GM12878 (cell line): Measurements from ENCODE around the gene USH2A. TPM values are rescaled to one million over a fixed set of nuclear protein-coding genes. Genes with fewer than 3 reads are reported as not detected.

ENCODE experiments used
- ATAC-seq: fragments of 200-7000 bp; cut with Tn5 transposase; 3 replicates; pipeline ENCODE4 v1.9.1; 2020; ENCODE audit warnings: mild to moderate bottlenecking, moderate library complexity
- BruUV-seq: library from RNA; stranded (reverse); fragments of 400-500 nt; replicated peaks from 2 replicates; lab custom pipeline; 2021; lab: Mats Ljungman, UMichigan
- CTCF ChIA-PET: fragments of 300-600 bp; sonication (Branson Sonifier 250); formaldehyde crosslinking; extraction: SDS; loops from one replicate; lab custom pipeline; 2021; ENCODE audit warnings: inconsistent platforms; lab: Yijun Ruan, JAX
- POLR2A ChIA-PET: fragments of 350-600 bp; formaldehyde crosslinking; extraction: SDS; loops from one replicate; lab custom pipeline; 2021; ENCODE audit warnings: inconsistent platforms; lab: Charles Lee
- RAD21 ChIA-PET: fragments of 300-600 bp; sonication (Branson Sonifier 250); formaldehyde crosslinking; loops from one replicate; lab custom pipeline; 2023; ENCODE audit warnings: antibody characterized with exemption; ENCODE audit not compliant: unreplicated experiment; lab: Charles Lee
- SMC1A ChIA-PET: fragments of 300-600 bp; sonication (Branson Sonifier 250); formaldehyde crosslinking; loops from one replicate; lab custom pipeline; 2023; ENCODE audit not compliant: unreplicated experiment, uncharacterized antibody; lab: Charles Lee
- DNase-seq: peaks from one replicate; pipeline ENCODE4 v3.0.0-alpha.2; 2011; ENCODE audit warnings: low read depth, low spot score
- FAIRE-seq: peaks from 3 replicates; lab custom pipeline; 2011; peaks lifted over from hg19 to GRCh38; lab: Jason Lieb, UNC
- H2AFZ ChIP-seq: 2 replicates; pipeline ENCODE4 v1.6.0; 2011; ENCODE audit warnings: low read depth, low read length, control low read depth; ENCODE audit not compliant: control insufficient read depth
- H3K27ac ChIP-seq: 2 replicates; pipeline ENCODE4 v1.5.1; 2011; ENCODE audit warnings: control low read depth; ENCODE audit not compliant: control insufficient read depth, insufficient read depth
- H3K27me3 ChIP-seq, 2 experiments: replicated peaks in 1 of 2; 2 replicates each; pipeline versions ENCODE4 v1.6.0 to v1.6.1; 2011; ENCODE audit warnings: low read length in 1 of 2; ENCODE audit not compliant: control insufficient read depth in 2 of 2, insufficient read depth in 2 of 2
- H3K36me3 ChIP-seq, 2 experiments: 2 replicates each; pipeline ENCODE4 v1.5.1; 2011; ENCODE audit warnings: low read length in 1 of 2; ENCODE audit not compliant: control insufficient read depth in 2 of 2, insufficient read depth in 2 of 2
- H3K4me1 ChIP-seq: 2 replicates; pipeline ENCODE4 v1.6.1; 2011; ENCODE audit warnings: mild to moderate bottlenecking, low read length, moderate library complexity, mixed read lengths; ENCODE audit not compliant: control insufficient read depth, insufficient read depth
- H3K4me2 ChIP-seq: 2 replicates; pipeline ENCODE4 v1.6.0; 2011; ENCODE audit warnings: control low read depth; ENCODE audit not compliant: control insufficient read depth, insufficient read depth
- H3K4me3 ChIP-seq: fragments of 200-600 bp; sonication (generic); 2 replicates; pipeline ENCODE4 v1.5.1; 2016
- H3K79me2 ChIP-seq: 2 replicates; pipeline ENCODE4 v1.6.0; 2011; ENCODE audit warnings: low read length; ENCODE audit not compliant: control insufficient read depth, insufficient read depth
- H3K9ac ChIP-seq: 2 replicates; pipeline ENCODE4 v1.8.0; 2011; ENCODE audit warnings: low read length, control low read depth, mixed read lengths; ENCODE audit not compliant: control insufficient read depth, insufficient read depth
- H3K9me3 ChIP-seq: replicated peaks from 3 replicates; pipeline ENCODE4 v1.5.1; 2011; ENCODE audit warnings: mild to moderate bottlenecking, low read length; ENCODE audit not compliant: control insufficient read depth, insufficient read depth
- H4K20me1 ChIP-seq: 2 replicates; pipeline ENCODE4 v1.6.0; 2011; ENCODE audit not compliant: control insufficient read depth, insufficient read depth
- ATF7 ChIP-seq: fragments of 450-650 bp; IDR thresholded peaks from 2 replicates; pipeline ENCODE4 v1.6.1; 2016; ENCODE audit warnings: low read depth, mild to moderate bottlenecking
- EGR1 ChIP-seq, 2 experiments: IDR thresholded peaks; 1 replicate in 1 of 2; 2 replicates in 1 of 2; pipeline ENCODE4 v1.6.1; 2011 to 2012; ENCODE audit warnings: low read depth in 2 of 2, low read length in 2 of 2, borderline replicate concordance in 1 of 2, mild to moderate bottlenecking in 1 of 2, moderate library complexity in 1 of 2
- HDGF ChIP-seq: fragments of 450-650 bp; IDR thresholded peaks from 2 replicates; pipeline ENCODE4 v1.6.1; 2016; ENCODE audit warnings: antibody characterized with exemption
- IKZF2 ChIP-seq, 2 experiments: fragments of 450-650 bp; IDR thresholded peaks; 2 replicates each; pipeline ENCODE4 v1.6.1; 2017; ENCODE audit warnings: mild to moderate bottlenecking in 2 of 2, moderate library complexity in 2 of 2
- SREBF2 ChIP-seq: IDR thresholded peaks from 2 replicates; pipeline ENCODE4 v1.6.1; 2012; ENCODE audit warnings: mild to moderate bottlenecking, low read length
- WGBS: methylation state at CpG from one replicate; pipeline ENCODE4 v1.1.6; 2016; ENCODE audit warnings: low lambda C conversion rate; ENCODE audit not compliant: insufficient replicate concordance, insufficient coverage; ENCODE audit errors: missing lambda C conversion rate; 5-methylcytosine and 5-hydroxymethylcytosine counted together
- in situ Hi-C: fragments of 300-500 bp; cut with MboI; formaldehyde crosslinking; loops from 9 replicates; pipeline ENCODE4 v1.14.3; 2018; ENCODE audit warnings: mixed read lengths
- intact Hi-C: fragments of 100-400 bp; cut with micrococcal nuclease; formaldehyde crosslinking; loops from one replicate; pipeline ENCODE4 v1.14.2; 2022; ENCODE audit not compliant: unreplicated experiment
- polyA plus RNA-seq, 11 experiments: library from polyadenylated mRNA; depleted of rRNA in 4 of 11; unstranded in 6 of 11; stranded (reverse) in 5 of 11; fragments of >200 nt; fragmentation: Nextera tagmentation in 4 of 11; fragmentation: Illumina TruSeq in 1 of 11; extraction: Ambion mirVana in 4 of 11; extraction: Trizol in 1 of 11; gene quantifications; 1 replicate in 1 of 11; 2 replicates in 10 of 11; pipeline versions ENCODE4 v1.2.1 to v1.2.3, GENCODE V29; 2011 to 2016; ENCODE audit warnings: inconsistent platforms in 2 of 11, missing spikeins in 2 of 11, low read depth in 1 of 11
- total RNA-seq, 4 experiments: library from RNA; depleted of rRNA in 3 of 4; stranded (reverse); fragments of >200 nt in 3 of 4; fragmentation: Illumina TruSeq in 1 of 4; extraction: Trizol in 1 of 4; gene quantifications; 2 replicates each; pipeline versions ENCODE4 v1.2.1 to v1.2.3, GENCODE V29; 2013 to 2021

Gene USH2A
- total and polyA plus RNA-seq, 10 of the 15 experiments (the other 5 are each of a cell fraction or from before 2014, with no cell fraction given), result under 0.01 to 0.20 (median 0.01) TPM; not detected in 2

DNA sequence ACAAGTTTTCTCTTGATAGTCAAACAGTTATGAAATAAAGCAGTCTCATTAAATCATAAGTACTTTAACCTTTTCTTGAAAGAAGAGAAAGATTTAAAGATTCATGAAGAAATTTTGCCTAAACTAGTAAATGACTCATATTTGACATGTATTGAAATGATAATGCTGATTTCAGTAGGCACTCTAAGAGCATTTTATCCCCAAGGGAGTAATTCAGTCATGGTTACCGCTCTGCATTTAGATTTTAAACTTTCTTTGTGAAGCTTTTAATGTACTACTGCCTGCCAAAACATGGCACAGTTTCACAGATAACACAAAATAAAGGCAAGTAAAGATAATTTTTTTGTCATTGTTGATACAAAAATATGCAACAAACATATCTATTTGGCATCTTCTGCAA is 6.8 kb downstream of the USH2A start:
- ChIA-PET RAD21 (no interaction called here), SMC1A (no interaction called here)
- Histone ChIP-seq H4K20me1 (no peaks in the 10 kb centered on the region), H3K79me2 (no peaks in the 10 kb centered on the region), H3K9ac (no peak overlapping the region), H2AFZ (no peak overlapping the region), H3K4me2 (no peak overlapping the region), H3K4me1 (no peaks in the 10 kb centered on the region), H3K27ac (no peak overlapping the region), H3K9me3 (no peaks in the 10 kb centered on the region), H3K4me3 (no peak overlapping the region)
- 55% methylated on average over 1 of the region's 1 CpG for WGBS
- FAIRE-seq, result no peak
- in situ Hi-C loops, result no loop called here
- BruUV-seq, result no TSS peak
- TF ChIP-seq EGR1 (IDR thresholded peaks at IDR 0.05; ENCODE audit: borderline replicate concordance in 1 of 2, low read depth in 2 of 2, low read length in 2 of 2), result no peak
- TF ChIP-seq IKZF2 (IDR thresholded peaks at IDR 0.05), result no peak
- TF ChIP-seq, all 136 proteins: peak for 0
- ATAC-seq (no peak), DNase-seq (no peak)
- Histone ChIP-seq H3K36me3 (no peaks in the 10 kb centered on the region), H3K27me3 (no peaks in the 10 kb centered on the region)
- ChIA-PET POLR2A (no interaction called here), CTCF (no interaction called here)
- intact Hi-C loops, result no loop called here

DNA sequence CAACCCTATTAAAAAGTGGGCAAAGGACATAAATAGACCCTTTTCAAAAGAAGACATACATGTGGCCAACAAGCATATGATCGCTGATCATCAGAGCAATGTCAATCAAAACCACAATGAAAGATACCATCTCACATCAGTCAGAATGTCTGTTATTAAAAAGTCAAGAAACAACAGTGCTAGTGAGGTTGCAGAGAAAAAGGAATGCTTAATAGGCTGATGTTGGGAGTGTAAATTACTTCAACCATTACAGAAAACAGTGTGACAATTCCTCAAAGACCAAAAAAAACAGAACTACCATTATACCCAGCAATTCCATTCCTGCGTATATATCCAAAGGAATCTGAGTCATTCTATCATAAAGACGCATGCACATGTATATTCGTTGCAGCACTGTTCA is 13.2 kb downstream of the USH2A start:
- WGBS, result 32% methylated on average over 4 of the region's 4 CpGs
- Histone ChIP-seq H3K9me3 (no peaks in the 10 kb centered on the region), H3K4me2 (no peak overlapping the region), H3K27ac (no peak overlapping the region), H4K20me1 (no peaks in the 10 kb centered on the region), H3K79me2 (no peaks in the 10 kb centered on the region), H3K4me3 (no peak overlapping the region)
- SMC1A ChIA-PET, result no interaction called here
- no peak for ATAC-seq
- RAD21 ChIA-PET, result no interaction called here
- POLR2A ChIA-PET, result no interaction called here
- in situ Hi-C loops, result no loop called here
- no peak for TF ChIP-seq SREBF2
- TF ChIP-seq HDGF, result no peak
- TF ChIP-seq ATF7, result no peak
- TF ChIP-seq, all 136 proteins: peak for 0
- no peak for FAIRE-seq
- CTCF ChIA-PET, result no interaction called here
- Histone ChIP-seq H3K9ac (no peak overlapping the region), H3K36me3 (no peaks in the 10 kb centered on the region), H3K27me3 (no peaks in the 10 kb centered on the region), H3K4me1 (no peaks in the 10 kb centered on the region), H2AFZ (no peak overlapping the region)
- intact Hi-C loops, result no loop called here
- BruUV-seq, result no TSS peak
- DNase-seq, result no peak
